Medulla oblongata (tissue), 1 donor: ENCODE results near the gene BABAM2.
"Not testable (repeated sequence)": the region's sequence is repeated elsewhere in the genome, so short reads cannot be mapped to it uniquely, and the experiment has no call there.

ENCODE experiments used
- DNase-seq: peaks from one replicate; pipeline ENCODE4 v3.0.0-alpha.2; 2015; ENCODE audit errors: extremely low spot score

BABAM2 gene

DNA sequence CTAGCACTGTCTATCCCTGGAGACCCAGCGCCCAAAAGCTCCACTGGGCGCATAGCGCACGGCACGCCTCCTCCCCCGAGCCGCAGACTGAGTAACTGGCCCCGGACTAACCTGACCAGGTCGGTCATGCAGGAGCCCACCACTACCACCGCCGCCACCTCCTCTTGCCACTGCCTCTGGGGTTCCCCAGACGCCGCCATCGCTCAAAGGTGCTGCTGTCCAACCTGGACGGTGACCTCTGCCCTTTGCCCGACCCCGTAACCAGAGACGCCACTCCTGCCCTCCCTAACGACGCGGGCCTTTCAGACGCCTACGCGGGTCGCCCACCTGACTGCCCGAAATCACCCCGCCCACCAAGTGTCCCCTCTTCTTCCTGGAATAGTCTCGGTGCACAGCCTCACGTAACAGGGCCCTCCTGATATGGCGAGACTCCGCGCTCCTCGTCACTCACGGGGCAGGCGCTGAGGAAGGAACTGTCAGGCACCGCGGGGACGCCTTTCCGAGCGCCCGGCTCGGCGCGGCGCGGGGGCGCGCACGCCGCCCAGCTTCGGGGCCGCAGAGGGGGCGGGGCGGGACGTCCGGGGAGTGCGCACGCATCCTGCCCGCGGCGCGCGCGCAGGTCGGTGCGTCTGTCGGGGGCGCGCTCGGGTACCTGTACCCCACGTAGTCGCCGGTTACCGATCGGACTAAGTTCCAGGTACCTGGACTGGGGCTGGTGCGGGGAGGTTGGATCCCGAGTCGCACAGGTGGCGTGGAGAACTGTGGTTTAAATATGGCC is at the start of gene BABAM2, which contains the start of gene RBKS:
TSS of gene BABAM2 (plus strand) at position 584 of the 778 bp plus-strand sequence. CDS start 3,828 bp downstream, outside the sequence.
TSS of gene RBKS (minus strand) at position 242 of the 778 bp plus-strand sequence. CDS start at position 200, 42 bp downstream.
- DNase-seq, result peak; percentile 78

DNA sequence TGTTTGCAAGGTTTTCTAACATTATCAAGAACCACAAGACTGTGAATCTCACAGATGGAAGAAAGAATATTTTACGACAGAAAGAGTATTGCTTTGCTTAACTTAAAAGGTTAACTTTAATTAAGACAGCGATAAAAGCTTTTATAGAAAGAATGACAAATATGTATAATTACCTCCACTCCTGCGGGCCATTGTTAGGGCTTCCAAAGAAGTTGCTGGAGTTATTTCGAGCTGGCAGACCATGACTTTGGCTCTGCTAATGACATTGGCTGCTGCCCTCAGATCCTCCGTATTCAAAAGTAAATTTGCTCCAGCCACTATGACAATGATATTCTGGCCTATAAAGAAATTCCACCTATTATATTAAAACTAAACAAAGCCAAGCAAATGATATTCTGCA is 47.6 kb upstream of the BABAM2 start:
- no peak for DNase-seq

DNA sequence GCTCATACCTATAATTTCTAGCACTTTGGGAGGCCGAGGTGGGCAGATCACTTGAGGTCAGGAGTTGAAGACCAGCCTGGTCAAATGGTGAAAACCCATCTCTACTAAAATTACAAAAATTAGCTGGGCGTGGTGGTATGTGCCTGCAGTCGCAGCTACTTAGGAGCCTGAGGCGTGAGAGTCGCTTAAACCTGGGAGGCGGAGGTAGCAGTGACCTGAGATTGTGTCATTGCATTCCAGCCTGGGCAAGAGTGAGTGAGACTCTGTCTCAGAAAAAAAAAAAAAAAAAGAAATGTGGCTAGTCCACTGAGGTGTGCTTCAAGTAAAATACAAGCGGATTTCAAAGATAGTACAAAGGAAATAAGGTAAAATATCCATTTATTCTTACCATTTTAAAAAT is 46.5 kb upstream of the BABAM2 start:
- DNase-seq, result no peak

DNA sequence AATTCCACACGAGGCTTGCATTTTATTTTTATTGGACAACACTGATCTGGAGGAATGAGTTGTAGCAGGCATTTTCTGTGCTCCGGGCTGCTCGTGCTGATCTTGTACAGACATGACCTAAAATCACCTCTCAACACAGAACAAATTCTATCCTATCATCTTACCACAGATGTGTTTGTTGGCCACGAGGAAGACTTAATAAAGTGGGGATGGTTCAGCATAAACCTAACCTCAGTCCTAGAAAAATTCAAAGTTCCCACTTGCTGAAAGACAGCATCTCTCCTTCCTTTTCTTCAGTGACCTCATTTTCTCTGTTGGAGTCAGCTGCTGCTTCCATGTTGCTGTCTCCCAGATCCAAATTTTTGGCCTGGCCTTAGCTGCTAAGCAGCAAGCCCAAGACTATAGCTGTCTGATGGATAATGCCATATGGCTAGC is 45.7 kb upstream of the BABAM2 start:
- no peak for DNase-seq

DNA sequence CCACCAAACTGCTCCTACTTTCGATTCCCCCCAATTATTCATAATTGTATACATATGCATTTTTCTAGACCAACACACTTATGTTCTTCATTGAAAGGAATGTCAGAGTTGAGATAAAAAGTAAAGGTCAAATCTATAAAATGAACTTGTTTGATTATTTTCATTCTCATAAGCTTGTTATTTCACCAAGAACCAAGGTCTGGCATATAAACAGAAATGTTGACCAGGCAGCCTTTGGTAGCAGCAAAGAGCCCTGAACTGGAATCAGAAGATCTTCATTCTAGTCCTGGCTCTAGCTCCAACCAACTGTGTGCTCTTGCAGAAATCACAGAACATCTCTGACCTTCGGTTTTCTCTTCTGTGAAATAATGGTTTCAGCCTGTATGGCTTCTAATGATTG is 43.2 kb upstream of the BABAM2 start:
- no peak for DNase-seq

DNA sequence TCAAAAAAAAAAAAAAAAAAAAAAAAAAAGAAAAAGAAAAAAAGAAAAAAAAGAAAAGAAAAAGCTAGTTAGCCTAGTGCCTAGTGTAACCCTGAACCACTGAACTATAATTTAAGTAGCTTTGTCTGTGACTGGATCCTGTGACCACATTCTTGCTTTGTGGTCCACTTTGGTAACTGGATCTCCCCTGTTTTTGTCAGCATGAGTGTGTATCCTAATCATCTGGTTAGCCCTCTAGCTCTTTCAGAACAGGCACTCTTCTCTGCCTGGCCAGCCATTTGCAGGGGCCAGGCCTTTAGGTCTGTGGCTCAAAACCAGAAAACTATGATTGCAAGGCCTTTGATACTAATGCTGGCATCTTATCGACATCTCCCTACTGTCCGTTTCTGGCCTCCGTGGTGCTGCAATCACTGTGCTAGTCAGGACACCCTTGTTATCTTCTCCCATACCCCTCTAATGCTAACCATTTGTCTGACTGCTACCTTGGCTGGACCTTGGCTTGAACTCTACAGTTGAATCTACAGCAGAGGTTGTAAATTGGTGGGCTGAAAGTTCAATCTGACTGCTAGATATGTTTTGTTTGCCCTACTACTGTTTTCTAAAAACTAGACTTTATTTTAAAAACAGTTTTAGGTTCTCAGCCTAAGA is 40.8 kb upstream of the BABAM2 start:
- DNase-seq, result no peak

DNA sequence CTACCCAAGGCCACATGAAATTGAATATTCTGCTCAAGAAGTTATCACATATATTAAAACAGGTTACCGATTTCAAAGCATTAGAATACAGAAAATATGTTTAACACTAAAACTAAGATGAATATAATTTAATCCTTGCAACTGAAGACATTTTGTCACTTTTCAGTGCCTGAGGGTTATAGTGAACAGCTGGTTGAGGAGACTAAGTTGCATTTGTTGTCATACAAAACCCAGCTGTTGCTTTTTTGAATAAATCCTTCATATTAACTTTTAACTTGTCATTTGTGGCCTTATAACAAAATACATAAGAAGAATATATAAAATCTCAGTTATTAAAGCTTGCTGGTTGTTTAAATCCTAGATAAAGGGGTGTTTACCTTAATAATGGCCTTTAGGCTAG is 37.8 kb upstream of the BABAM2 start:
- DNase-seq, result no peak

DNA sequence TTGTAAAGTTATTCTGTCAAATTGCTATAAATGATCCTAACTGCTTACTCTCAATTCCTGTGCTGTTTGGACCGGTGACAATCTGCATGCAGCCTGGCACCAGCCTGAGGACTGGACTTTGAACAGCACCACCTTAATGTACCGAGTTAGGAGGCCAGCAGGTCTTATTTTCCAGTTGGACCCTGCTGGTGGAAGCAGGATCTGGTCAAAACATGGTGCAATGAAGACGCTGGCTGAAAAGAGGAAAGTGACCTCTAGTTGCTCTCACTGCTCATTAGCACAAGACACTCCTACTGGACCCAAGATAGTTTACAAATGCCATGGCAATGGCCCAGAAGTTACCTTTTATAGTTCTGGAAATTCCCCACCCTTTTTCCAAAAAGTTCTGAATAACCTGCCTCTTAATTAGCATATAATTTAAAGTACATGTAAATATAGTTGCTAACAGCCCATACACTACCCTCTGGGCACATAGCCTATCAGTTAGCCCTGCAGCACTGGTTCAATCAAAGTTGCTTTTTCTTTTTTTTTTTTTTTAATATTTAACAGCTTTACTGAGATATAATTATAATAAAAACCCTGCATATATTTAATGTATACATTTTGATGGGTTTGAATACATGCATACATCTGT is 36.2 kb upstream of the BABAM2 start:
- DNase-seq, result no peak

DNA sequence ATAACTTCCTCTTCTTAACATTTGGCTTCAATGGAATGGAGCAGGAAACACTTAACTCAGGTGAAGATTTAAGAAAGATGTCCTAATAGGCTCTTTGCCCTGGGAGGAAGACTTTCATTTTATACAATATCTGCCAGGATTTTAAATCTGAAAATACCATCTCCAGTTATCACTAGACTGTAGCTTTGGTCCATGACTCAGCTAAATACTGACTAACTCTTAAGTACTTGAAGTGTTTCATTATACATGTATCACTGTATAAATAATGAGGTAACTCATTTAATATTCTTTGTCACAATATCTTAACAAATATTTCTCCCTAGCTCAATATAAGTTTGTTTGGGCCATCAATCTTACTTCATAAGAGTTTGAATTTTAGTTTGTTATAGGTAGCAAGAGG is 35.1 kb upstream of the BABAM2 start:
- no peak for DNase-seq

DNA sequence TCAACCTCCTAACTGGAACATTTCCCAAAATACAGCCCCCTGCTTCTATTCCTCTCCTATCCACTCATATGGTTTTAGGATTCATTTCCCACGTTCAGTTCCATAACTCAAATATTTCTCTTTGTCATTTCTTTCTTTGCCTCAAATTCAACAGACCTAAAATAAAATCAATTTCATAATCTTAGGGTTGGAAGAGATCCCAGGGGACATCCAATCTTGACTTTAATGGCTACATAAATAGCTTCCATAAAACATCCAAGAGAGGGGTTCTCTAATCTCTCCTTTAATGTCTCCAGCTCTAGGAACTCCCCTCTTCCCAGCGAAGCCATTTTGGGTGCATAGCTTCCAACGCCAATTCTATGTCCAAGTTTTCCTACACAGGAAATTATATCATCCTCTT is 34.1 kb upstream of the BABAM2 start:
- no peak for DNase-seq

DNA sequence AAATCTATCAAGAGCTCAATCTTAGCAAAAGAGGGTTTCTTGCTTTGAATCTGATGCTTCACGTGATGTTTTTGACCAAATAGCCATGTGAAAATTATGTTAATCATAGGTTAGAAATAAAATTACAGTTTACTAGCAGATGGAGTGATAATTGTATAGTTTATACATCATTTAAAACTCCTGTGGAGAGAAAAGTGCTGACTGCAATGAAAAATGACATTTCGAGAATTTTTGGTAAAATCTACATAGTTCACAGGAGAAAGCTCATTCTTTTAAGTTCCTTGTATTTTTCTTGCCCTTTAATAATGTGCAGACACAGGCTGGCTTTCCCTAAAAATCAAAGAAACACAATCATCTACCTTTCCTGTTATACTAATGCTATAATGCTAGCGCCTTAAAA is 33.6 kb upstream of the BABAM2 start:
- no peak for DNase-seq

DNA sequence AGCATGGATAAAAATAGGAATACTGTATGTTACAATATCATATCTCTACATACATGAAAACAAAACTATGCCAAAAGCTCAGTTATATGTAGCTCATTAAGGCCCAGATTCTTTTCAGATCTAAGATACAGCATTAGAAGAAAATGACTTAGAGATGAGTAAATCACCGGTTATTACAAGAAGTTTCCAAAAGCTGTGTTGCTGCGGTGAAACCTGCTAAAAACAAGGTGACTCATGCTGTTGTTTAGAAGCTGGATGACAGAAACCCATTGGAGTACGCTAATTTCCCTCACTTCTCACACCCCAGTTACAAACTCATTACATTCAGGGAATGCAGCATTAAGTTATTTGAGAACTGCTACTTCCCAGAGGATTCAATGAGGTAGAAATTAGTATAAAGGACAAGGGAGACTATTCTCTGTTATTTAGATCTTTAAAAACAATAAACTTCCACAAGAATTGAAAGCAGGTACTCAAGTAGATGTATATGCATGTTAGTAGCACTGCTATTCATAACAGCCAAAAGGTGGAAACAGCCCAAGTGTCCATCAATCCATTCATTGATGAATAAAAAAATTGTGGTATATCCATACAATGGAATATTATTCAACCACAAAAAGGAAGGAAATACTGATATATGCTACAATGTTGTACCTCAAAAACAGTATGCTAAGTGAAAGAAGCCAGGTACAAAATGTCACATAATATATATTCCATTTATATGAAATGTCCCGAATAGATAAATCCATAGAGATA is 32.9 kb upstream of the BABAM2 start:
- no peak for DNase-seq

DNA sequence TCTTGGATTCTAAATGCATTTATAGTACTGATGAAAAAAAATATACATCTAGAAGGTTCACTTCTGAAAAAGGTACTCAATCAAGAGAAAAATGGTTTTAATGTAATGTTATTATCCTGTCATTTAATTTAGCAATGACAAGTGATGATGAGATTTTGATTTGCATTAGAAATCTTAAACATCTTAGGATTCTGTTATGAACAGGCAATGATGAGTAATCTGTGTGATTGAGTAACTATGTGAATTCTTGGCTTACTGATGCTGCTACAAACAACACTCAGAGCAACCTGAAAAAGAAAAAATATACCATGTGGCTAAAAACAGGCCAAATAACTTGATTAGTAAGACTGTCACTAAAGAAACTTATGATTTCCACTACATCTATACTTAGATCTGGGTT is 30.4 kb upstream of the BABAM2 start:
- no peak for DNase-seq

DNA sequence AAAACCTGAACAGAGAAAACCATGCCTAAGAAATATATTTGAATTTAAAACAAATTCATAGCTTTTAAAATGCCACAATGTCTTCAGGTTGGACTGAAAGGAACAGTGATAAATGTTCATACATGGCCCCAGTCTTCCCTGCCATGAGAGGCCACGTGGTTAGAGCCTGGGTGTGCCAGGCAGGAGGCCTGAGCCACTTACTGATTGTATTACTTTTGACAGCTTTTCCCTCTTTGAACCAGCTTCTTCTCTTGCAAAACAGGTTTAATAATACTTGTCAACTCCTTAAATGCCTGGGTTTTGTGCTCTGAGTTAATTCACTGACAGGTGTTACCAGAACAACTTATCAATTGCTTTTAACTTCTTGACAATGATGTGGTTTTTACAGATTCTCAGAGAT is 27.4 kb upstream of the BABAM2 start:
- DNase-seq, result no peak

DNA sequence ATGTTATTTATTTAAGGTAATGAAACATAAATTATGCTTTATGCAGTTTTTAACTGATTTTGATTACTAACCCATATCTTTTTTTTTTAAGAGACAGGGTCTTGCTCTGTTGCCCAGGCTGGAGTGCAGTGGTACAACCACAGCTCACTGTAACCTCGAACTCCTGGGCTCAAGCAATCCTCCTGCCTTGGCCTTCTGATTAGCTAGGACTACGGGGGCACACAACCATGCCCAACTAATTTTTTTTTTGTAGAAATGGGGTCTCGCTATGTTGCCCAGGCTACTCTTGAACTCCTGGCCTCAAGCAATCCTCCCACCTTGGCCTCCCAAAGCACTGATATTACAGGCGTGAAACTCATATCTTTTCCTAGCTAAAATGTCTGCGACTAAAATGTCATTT is 26.6 kb upstream of the BABAM2 start:
- DNase-seq, result not testable (repeated sequence)

DNA sequence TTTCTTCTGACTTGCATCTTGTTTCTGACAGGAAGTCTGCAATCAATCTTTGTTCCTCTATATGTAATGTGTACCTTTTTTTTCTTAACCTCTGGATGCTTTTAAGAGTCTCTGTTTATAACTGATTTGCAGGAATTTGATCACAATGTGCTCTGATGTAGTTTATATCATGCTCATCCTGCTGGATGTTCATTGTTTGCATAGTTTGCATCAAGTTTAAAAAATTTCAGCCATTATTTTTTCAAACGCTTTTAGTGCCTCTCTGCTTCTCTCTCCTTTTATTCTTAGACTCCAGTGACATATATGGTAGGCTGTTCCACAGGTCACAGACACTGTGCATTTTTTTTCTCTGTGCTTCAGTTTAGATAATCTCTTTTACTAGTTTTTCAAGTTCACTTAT is 24.3 kb upstream of the BABAM2 start:
- no peak for DNase-seq

DNA sequence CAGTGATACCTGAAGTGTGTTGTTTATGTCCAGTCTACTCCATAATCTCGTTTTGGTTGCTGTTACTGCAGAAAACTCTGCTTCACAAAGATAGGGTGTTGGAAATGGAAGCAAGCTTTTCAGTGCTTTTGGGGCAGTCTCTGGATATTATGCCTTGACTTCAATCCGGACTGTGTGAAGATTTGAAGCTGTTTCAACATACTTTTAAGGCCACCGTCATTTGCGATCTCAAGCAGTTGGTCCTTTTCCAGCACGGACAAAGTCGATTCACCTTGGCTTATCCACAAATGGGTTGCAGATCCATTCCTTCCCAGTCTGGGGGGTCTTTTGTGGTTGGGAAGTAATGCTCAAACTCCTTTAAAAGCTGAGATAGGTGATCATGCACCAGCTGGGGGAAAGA is 20.8 kb upstream of the BABAM2 start:
- DNase-seq, result no peak

DNA sequence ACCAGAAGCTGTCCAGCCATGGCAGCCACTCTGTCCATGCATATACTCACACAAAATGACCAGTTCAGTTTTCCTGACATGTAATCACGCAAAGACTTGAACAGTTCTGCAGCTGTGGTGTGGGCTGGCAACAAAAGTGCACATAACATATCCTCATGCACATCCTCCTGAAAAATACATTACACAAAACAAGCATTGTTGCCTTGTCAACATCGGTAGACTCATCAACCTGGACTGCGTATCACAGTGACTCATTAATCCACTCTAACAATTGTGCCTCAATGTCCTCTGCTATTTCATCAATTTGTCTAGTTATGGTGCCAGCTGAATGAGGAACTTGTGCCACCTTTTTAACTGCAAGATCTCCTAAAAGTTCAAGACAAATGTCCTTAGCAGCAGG is 19.8 kb upstream of the BABAM2 start:
- DNase-seq, result no peak

DNA sequence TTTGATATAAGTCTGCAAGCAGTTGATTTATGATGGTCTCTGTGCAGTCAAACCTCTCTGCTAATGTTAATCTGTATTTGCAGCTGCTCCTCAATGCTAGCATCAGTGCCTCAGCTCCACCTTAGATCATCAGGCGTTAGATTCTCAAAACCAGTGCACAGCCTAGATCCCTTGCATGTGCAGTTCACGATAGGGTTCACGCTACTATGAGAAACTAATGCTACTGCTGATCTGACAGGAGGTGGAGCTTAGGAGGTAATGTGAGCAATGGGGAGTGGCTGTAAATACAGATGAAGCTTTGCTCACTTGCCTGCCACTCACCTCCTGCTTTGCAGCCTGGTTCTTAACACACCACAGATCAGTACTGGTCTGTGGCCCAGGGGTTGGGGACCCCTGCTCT is 18.7 kb upstream of the BABAM2 start:
- DNase-seq, result no peak

DNA sequence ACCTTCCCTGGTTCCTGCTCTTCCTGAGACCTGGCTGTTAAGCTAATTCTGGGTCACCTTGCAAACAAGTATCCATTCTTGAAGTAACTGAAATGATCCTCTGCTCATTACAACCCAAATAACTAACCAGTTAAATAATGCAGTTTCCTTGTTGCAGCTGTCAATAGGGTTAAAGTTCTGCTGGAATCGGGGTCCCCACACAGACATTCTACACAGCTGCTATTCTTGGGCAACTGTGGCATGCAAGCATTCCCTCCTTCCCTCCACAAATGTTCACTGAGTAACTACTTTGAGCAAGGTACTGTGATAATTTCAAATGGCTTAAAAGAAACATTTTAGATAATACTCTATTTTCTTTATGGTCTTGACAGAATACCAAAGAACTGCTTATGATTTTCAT is 17.4 kb upstream of the BABAM2 start:
- DNase-seq, result no peak

DNA sequence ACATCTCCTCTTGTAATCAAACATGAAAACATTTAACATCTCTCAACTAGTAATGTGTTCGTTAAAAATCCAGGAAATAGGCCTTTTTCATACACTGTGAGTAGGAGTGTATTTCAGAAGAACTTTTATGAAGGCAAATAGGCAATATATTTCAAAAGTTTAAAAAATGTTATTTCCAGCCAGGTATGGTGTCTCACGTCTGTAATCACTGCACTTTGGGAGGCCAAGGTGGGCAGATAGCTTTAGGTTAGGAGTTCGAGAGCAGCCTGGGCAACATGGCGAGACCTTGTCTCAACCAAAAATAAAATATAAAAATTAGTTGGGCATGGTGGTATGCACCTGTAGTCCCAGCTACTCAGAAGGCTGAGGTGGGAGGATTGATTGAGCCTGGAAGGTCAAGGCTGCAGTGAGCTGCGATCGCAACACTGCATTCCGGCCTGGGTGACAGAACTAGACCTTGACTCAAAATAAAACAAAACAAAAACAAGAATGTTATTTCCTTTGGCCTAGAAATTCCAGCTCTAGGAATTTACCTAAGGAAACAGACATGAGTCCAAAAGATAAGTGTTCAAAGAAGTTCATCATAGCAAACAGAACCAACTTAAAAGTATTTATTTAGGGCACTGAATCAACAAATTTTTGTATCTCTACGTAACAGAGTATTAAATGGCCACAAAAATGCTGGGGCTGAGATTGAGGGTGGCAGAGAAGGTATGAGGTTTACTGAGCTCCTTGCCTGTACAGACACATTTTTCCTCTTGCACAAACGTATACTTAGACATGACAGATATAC is 15.2 kb upstream of the BABAM2 start:
- no peak for DNase-seq
